Choroid plexus epithelial cell (primary cell): ENCODE measurements around the gene MRPL48.
"Not testable (repeated sequence)": the region's sequence is repeated elsewhere in the genome, so short reads cannot be mapped to it uniquely, and the experiment has no call there.

Experiments
- DNase-seq: peaks from one replicate; pipeline ENCODE4 v3.0.0-alpha.2; 2010; ENCODE audit warnings: low read depth
- H3K4me3 ChIP-seq: 2 replicates; pipeline ENCODE4 v1.5.1; 2011; ENCODE audit warnings: low read depth, mild to moderate bottlenecking, control low read depth, low read length, moderate library complexity
- TF ChIP-seq, protein P1 (sequence below): conservative IDR thresholded peaks from 2 replicates; pipeline ENCODE4 v1.5.1; 2011; ENCODE audit warnings: low read depth, mild to moderate bottlenecking, control low read depth, inconsistent platforms, low read length, moderate library complexity

The MRPL48 gene

DNA sequence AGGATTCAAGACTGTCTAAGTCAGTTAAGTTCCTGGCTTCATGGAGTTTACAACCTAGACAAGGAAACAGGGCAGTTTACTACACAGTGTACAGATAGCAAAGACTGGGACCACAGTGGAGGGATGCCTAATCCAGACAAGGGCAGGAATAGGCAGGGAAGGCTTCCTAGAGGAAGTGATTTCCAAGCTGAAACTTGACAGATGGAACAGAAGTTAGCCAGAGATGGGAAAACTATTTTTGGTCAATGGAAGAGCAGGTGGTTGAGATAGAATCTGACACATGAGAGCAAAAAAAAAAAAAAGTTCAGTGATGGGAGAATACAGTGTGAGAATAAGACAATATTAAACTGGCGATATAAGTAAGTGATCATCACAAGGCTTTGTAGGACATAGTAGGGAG, 87.7 kb downstream of the MRPL48 start:
- no peak for DNase-seq
- peak overlapping the region; percentile 94 for H3K4me3 ChIP-seq
- TF ChIP-seq, protein P1, sequence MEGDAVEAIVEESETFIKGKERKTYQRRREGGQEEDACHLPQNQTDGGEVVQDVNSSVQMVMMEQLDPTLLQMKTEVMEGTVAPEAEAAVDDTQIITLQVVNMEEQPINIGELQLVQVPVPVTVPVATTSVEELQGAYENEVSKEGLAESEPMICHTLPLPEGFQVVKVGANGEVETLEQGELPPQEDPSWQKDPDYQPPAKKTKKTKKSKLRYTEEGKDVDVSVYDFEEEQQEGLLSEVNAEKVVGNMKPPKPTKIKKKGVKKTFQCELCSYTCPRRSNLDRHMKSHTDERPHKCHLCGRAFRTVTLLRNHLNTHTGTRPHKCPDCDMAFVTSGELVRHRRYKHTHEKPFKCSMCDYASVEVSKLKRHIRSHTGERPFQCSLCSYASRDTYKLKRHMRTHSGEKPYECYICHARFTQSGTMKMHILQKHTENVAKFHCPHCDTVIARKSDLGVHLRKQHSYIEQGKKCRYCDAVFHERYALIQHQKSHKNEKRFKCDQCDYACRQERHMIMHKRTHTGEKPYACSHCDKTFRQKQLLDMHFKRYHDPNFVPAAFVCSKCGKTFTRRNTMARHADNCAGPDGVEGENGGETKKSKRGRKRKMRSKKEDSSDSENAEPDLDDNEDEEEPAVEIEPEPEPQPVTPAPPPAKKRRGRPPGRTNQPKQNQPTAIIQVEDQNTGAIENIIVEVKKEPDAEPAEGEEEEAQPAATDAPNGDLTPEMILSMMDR, result no peak

DNA sequence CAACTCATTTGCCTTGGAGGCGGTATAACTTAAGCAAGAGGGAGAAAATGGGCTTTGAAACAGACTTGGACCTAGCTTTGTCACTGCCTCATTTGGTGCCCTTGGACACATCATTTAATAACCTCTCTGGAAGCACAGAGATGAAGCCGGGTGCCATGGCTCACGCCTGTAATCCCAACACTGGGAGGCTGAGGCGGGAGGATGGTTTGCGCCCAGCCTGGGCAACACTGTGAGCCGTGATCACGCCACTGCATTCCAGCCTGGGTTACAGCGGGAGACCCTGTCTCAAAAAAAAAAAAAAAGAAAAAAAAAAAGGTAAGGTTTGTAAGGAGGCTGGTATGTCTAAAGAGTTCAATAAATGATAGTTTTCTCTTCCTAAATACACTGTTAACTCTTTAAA, 88.2 kb downstream of the MRPL48 start:
- TF ChIP-seq, protein P1, result no peak
- H3K4me3 ChIP-seq, result peak overlapping the region; percentile 94
- DNase-seq, result no peak

DNA sequence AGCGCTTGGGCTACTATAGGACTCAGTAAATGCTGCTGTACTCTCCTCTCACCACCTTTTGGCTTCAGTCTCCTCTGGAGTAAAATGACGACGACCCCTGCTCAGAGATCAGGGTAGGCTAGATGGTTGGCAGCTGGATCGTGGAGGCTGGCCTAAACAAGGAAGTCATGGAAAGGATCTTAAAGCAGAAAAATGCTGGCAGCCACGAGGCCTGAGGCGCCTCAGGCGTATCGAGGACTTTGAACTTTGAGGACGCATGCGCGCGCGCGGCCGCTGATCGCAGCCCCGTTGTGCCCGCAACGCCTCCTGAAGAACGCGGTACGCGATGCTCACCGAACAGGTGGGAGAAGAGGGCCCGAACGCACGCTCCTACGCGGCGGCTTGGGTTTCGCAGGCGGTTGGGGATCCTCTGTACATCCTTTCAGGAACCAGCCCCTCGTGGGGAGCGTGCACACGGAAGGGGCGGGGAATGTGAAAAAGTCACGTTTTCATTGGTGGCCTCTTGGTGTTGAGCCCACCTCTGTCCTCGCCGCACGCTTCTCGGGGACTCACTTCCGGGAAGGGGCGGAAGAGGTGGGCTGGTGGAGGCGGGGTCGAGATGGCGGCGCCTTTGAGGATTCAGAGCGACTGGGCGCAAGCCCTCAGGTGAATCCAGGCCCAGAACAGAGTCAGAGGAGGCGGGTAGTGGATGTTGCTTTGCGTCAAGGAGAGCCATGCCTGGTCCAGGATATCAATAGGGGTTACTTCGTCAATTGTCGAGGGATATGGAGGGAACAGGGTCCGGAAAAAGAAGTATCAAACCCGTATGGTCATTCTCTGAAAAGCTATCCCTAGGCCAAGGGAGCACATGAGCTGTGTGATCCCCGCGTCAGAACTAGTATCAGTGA, 89.0 kb downstream of the MRPL48 start, which contains the start of the genes COA4 and PAAF1:
COA4 (minus strand) TSS at position 423 of the 887 bp plus-strand sequence. CDS start 3,468 bp downstream, outside the sequence.
PAAF1 (plus strand) TSS at position 576 of the 887 bp plus-strand sequence; CDS start at position 599, 23 bp downstream.
- H3K4me3 ChIP-seq, result peak within 1 kb of the TSS; percentile 94
- TF ChIP-seq, protein P1, result no peak
- peak; percentile 96 for DNase-seq

DNA sequence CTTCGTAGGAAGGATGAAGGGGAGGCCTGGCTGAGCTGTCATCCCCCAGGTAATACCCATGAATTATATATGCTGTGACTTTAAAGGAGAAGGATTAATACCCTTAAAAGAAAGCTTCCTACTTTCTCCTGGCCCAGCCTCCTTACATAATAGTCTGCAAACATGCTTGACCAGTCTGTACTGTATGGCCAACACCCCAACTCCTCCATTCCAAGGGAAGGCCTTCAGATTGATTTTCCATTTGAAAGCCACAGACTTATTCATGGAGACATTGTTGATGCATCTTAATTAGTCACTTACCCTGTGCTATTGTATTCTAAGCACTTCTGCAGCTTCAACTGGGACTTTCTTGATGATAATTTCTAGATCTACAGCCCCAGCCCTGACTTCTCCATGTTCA, 91.1 kb downstream of the MRPL48 start:
- H3K4me3 ChIP-seq, result no peak overlapping the region
- no peak for DNase-seq
- TF ChIP-seq, protein P1, result no peak

DNA sequence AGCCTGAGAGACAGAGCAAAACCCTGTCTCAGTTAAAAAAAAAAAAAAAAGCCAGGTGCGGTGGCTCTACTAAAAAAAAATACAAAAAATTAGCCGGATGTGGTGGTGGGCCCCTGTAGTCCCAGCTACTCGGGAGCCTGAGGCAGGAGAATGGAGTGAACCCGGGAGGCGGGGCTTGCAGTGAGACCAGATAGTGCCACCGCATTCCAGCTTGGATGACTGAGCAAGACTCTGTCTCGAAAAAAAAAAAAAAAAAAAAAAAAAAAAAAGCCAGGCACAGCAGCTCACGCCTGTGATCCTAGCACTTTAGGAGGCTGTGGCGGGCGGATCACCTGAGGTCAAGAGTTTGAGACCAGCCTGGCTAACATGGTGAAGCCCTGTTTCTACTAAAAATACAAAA, 92.8 kb downstream of the MRPL48 start:
- DNase-seq, H3K4me3 ChIP-seq: not testable (repeated sequence)

DNA sequence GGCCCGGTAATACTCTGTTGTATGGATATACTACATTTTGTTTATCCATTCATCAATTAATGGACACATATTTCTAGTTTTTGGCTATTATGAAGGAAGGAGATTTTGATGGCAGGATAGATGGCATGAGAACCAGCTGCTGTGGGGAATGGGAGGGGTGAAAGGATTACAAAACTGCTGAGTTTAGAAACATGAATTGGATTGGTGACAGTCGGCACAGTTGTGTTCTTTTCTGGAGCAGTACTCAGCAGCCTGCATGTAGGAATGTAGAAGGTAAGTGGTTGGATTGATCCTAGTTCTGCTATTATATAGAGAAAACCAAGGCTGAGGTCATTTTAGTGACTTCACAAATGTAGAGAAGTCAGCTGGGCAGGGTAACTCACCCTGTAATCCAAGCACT, 96.2 kb downstream of the MRPL48 start:
- TF ChIP-seq, protein P1, result no peak
- no peak overlapping the region for H3K4me3 ChIP-seq
- DNase-seq, result no peak

DNA sequence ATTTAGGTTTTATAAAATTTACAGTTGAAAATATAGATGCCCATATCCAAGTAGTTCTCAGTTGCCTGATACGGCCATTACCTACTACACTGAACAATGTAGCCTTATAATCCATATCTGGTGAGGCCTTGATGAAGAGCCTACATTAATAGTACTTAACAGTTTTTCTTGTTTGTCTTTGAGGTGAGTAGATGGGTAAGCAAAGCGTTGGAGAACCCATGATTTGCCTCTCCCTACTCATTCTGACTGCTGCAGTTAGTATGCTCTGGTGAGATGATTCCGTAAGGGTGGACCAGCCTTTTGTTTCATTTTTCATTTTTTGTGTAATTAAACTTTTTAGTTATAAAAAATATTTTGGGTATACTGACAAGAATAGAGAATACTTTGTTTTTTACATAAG, 100.6 kb downstream of the MRPL48 start:
- TF ChIP-seq, protein P1, result no peak
- DNase-seq, result no peak
- no peak overlapping the region for H3K4me3 ChIP-seq
